PC-9 (cell line): ENCODE measurements around the gene CDC40. TPM values are rescaled to one million over a fixed set of nuclear protein-coding genes. Genes with fewer than 3 reads are reported as not detected.

Source experiments
- BruUV-seq: library from RNA; stranded (reverse); fragments of 400-500 nt; replicated peaks from 2 replicates; lab custom pipeline; 2021; lab: Mats Ljungman, UMichigan
- CTCF ChIA-PET: fragments of 300-600 bp; sonication (Branson Sonifier 250); formaldehyde crosslinking; loops from one replicate; lab custom pipeline; 2022; ENCODE audit warnings: antibody characterized with exemption; lab: Charles Lee
- POLR2A ChIA-PET: fragments of 300-600 bp; sonication (Branson Sonifier 250); formaldehyde crosslinking; loops from one replicate; lab custom pipeline; 2022; ENCODE audit warnings: antibody characterized with exemption; ENCODE audit not compliant: unreplicated experiment; lab: Charles Lee
- DNase-seq, 2 experiments: peaks; one replicate each; pipeline versions ENCODE4 v3.0.0 to v3.0.0-alpha.2; 2015 to 2022; ENCODE audit warnings: mixed read lengths in 1 of 2
- H2AFZ ChIP-seq: fragments of 200-600 bp; sonication (generic); 2 replicates; pipeline ENCODE4 v1.8.1; 2017; ENCODE audit warnings: antibody characterized with exemption
- H3F3A ChIP-seq: fragments of 200-600 bp; sonication (generic); 2 replicates; pipeline ENCODE4 v1.8.1; 2017; ENCODE audit warnings: antibody characterized with exemption, mild to moderate bottlenecking, low read depth; ENCODE audit not compliant: insufficient read depth
- H3K27ac ChIP-seq: fragments of 200-600 bp; sonication (generic); 2 replicates; pipeline ENCODE4 v1.6.1; 2016; ENCODE audit warnings: mixed run types
- H3K27me3 ChIP-seq: fragments of 200-600 bp; sonication (generic); 2 replicates; pipeline ENCODE4 v1.6.1; 2016; ENCODE audit warnings: low read depth, mixed run types; ENCODE audit not compliant: insufficient read depth
- H3K36me3 ChIP-seq: fragments of 200-600 bp; sonication (generic); 2 replicates; pipeline ENCODE4 v1.6.1; 2016; ENCODE audit warnings: low read depth, mixed run types
- H3K4me1 ChIP-seq: fragments of 200-600 bp; sonication (generic); replicated peaks from 2 replicates; pipeline ENCODE4 v1.6.1; 2016; ENCODE audit warnings: mixed run types; ENCODE audit not compliant: insufficient read depth
- H3K4me2 ChIP-seq: fragments of 200-600 bp; sonication (generic); 2 replicates; pipeline ENCODE4 v1.6.1; 2017; ENCODE audit warnings: mixed run types
- H3K4me3 ChIP-seq: fragments of 200-600 bp; sonication (generic); 2 replicates; pipeline ENCODE4 v1.6.1; 2016; ENCODE audit warnings: mixed run types
- H3K79me2 ChIP-seq: fragments of 200-600 bp; sonication (generic); 2 replicates; pipeline ENCODE4 v1.6.1; 2017; ENCODE audit warnings: low read depth, mixed run types
- H3K9me2 ChIP-seq: fragments of 200-600 bp; sonication (generic); 2 replicates; pipeline ENCODE4 v1.8.1; 2017; ENCODE audit warnings: mild to moderate bottlenecking; ENCODE audit not compliant: insufficient read depth
- H3K9me3 ChIP-seq: fragments of 200-600 bp; sonication (generic); 2 replicates; pipeline ENCODE4 v1.8.1; 2016; ENCODE audit warnings: low read depth; ENCODE audit not compliant: insufficient read depth
- H4K20me1 ChIP-seq: fragments of 200-600 bp; sonication (generic); 2 replicates; pipeline ENCODE4 v1.8.1; 2017; ENCODE audit not compliant: insufficient read depth
- EZH2 ChIP-seq: fragments of 200-600 bp; sonication (generic); IDR thresholded peaks from 2 replicates; pipeline ENCODE4 v1.8.0; 2017; ENCODE audit warnings: antibody characterized with exemption, low read depth
- intact Hi-C: fragments of 100-400 bp; cut with micrococcal nuclease; formaldehyde crosslinking; loops from one replicate; pipeline ENCODE4 v1.10.0; 2022; ENCODE audit not compliant: unreplicated experiment
- total RNA-seq: library from RNA; stranded (reverse); gene quantifications from 2 replicates; pipeline ENCODE4 v1.2.3, GENCODE V29; 2021
- TF ChIP-seq, protein P1 (sequence below): fragments of 200-600 bp; sonication (generic); conservative IDR thresholded peaks from 2 replicates; pipeline ENCODE4 v1.6.1; 2017; ENCODE audit warnings: mixed run types, antibody characterized with exemption, mild to moderate bottlenecking, moderate library complexity

CDC40 gene
- total RNA-seq, 1 experiment from 2014 or later, result 18.3 TPM

DNA sequence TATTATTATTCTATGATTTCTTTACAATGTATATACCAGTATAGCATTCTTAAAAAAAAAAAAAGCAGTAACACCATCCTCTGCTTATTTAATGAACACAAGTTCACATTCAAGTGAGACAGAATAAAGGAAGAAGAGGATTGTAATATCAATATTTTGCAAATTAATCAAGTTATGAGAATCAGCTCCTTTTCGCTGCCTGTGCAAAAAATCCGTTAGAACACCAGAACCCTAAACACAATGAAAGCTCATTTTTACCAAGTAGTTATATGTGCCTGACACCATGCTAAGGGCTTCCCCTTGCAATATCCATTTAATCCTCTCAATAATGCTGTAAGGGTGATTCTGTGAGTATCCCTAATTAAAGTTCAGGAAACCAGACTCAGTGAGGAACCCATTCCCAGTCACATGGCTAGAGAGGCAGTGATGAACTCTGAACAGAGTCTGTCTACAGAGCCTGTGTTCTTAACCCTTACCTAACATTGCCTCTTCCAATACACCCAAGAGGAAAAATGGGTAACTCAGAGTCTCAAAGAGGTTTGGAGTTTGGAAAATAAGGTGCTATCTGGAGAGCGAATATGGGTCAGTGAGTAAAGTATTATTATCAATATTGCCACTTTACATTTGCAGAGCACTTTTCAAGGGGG, 66.8 kb downstream of the CDC40 start:
- no peaks in the 10 kb centered on the region for H3F3A ChIP-seq
- intact Hi-C loops, result no loop called here
- no peaks in the 10 kb centered on the region for H3K9me2 ChIP-seq
- no peaks in the 10 kb centered on the region for H3K79me2 ChIP-seq
- no peak overlapping the region for H3K27ac ChIP-seq
- H3K9me3 ChIP-seq, result no peaks in the 10 kb centered on the region
- no peaks in the 10 kb centered on the region for H4K20me1 ChIP-seq
- TF ChIP-seq, protein P1, sequence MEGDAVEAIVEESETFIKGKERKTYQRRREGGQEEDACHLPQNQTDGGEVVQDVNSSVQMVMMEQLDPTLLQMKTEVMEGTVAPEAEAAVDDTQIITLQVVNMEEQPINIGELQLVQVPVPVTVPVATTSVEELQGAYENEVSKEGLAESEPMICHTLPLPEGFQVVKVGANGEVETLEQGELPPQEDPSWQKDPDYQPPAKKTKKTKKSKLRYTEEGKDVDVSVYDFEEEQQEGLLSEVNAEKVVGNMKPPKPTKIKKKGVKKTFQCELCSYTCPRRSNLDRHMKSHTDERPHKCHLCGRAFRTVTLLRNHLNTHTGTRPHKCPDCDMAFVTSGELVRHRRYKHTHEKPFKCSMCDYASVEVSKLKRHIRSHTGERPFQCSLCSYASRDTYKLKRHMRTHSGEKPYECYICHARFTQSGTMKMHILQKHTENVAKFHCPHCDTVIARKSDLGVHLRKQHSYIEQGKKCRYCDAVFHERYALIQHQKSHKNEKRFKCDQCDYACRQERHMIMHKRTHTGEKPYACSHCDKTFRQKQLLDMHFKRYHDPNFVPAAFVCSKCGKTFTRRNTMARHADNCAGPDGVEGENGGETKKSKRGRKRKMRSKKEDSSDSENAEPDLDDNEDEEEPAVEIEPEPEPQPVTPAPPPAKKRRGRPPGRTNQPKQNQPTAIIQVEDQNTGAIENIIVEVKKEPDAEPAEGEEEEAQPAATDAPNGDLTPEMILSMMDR, result no peak
- no peak for TF ChIP-seq EZH2
- no peaks in the 10 kb centered on the region for H3K36me3 ChIP-seq
- H3K4me1 ChIP-seq, result no peaks in the 10 kb centered on the region
- DNase-seq, result no peak
- H3K4me2 ChIP-seq, result no peak overlapping the region
- no peaks in the 10 kb centered on the region for H3K27me3 ChIP-seq
- no peak overlapping the region for H2AFZ ChIP-seq
- ChIA-PET CTCF (no interaction called here), POLR2A (no interaction called here)
- no TSS peak for BruUV-seq
- no peak overlapping the region for H3K4me3 ChIP-seq

DNA sequence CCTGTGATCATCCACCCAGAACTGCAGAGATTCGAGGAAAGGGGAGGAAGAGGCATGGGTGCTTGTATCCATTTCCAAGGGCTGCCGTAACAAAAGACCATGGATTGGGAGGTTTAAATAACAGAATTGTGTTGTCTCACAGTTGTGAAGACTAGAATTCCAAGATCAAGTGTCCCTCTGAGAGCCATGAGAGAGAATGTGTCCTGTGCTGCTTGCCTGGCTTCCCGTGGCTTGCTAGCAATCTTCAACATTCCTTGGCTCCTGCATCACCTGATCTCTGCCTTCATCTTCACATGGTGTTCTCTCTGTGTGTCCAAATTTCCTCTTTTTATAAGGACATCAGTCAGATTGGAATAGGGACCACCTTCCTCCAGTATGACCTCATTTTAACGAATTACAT, 69.8 kb downstream of the CDC40 start:
- DNase-seq, result no peak
- Histone ChIP-seq H4K20me1 (no peaks in the 10 kb centered on the region), H3K36me3 (no peaks in the 10 kb centered on the region), H3K79me2 (no peaks in the 10 kb centered on the region), H3K9me3 (no peaks in the 10 kb centered on the region), H3K27me3 (no peaks in the 10 kb centered on the region), H3K4me2 (no peak overlapping the region), H3K4me3 (no peak overlapping the region), H2AFZ (no peak overlapping the region), H3F3A (no peaks in the 10 kb centered on the region), H3K27ac (no peak overlapping the region), H3K9me2 (no peaks in the 10 kb centered on the region), H3K4me1 (no peaks in the 10 kb centered on the region)
- no peak for TF ChIP-seq EZH2
- TF ChIP-seq, protein P1, result no peak
- CTCF ChIA-PET, result no interaction called here
- BruUV-seq, result no TSS peak
- intact Hi-C loops, result no loop called here
- POLR2A ChIA-PET, result no interaction called here

DNA sequence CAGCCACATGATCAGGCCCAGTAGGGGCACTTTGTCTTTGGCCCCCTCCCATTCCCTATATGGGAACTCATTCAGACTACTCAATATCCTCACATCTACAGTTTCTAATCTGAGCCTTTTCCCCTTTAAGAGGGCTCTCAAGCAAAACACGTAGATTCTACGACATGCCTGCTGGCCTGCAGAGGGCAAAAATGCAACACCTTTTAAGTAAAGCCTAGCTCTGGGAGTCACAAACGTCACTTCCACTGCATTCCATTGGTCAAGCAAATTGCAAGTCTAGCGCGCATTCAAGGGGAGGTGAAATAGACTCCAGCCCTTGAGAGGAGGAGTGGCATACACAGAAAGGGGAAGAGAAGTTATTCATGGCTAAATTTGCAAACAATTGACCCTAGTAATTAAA, 70.6 kb downstream of the CDC40 start:
- CTCF ChIA-PET, result no interaction called here

More for the DNA sequence above, 70.6 kb downstream of the CDC40 start:
- no TSS peak for BruUV-seq
- no peaks in the 10 kb centered on the region for H3K27me3 ChIP-seq
- H4K20me1 ChIP-seq, result no peaks in the 10 kb centered on the region
- no peaks in the 10 kb centered on the region for H3K36me3 ChIP-seq
- no peak overlapping the region for H3K4me2 ChIP-seq
- H3K27ac ChIP-seq, result no peak overlapping the region
- no peak overlapping the region for H2AFZ ChIP-seq
- no peak overlapping the region for H3K4me3 ChIP-seq
- intact Hi-C loops, result no loop called here
- no peaks in the 10 kb centered on the region for H3F3A ChIP-seq
- H3K4me1 ChIP-seq, result no peaks in the 10 kb centered on the region
- no peaks in the 10 kb centered on the region for H3K9me2 ChIP-seq
- POLR2A ChIA-PET, result no interaction called here
- no peaks in the 10 kb centered on the region for H3K79me2 ChIP-seq
- TF ChIP-seq, protein P1, result no peak
- no peak for TF ChIP-seq EZH2
- DNase-seq, result no peak
- no peaks in the 10 kb centered on the region for H3K9me3 ChIP-seq
